CD14-positive monocyte (primary cell): ENCODE measurements around the gene ING1. TPM values are rescaled to one million over a fixed set of nuclear protein-coding genes. Genes with fewer than 3 reads are reported as not detected.

Experiments used
- DNase-seq, 3 donors: peaks; one replicate each; pipeline ENCODE4 v3.0.0-alpha.2; 2011 to 2022
- H2AFZ ChIP-seq: 2 replicates; pipeline ENCODE4 v1.6.0; 2012; ENCODE audit warnings: mild to moderate bottlenecking, low read depth, low read length, inconsistent platforms; ENCODE audit not compliant: insufficient read depth, poor library complexity, severe bottlenecking
- H3K27ac ChIP-seq, 2 donors: 1 replicate in 1 of 2; 2 replicates in 1 of 2; pipeline ENCODE4 v1.5.1; 2012 to 2013; ENCODE audit warnings: low read length in 2 of 2, control low read depth in 1 of 2, inconsistent platforms in 1 of 2, low read depth in 1 of 2, mild to moderate bottlenecking in 1 of 2
- H3K27me3 ChIP-seq, 2 donors: one replicate each; pipeline versions ENCODE4 v1.6.0 to v1.6.1; 2011 to 2013; ENCODE audit warnings: low read length in 2 of 2; ENCODE audit not compliant: control insufficient read depth in 2 of 2, insufficient read depth in 2 of 2
- H3K36me3 ChIP-seq, 2 donors: replicated peaks in 1 of 2; 1 replicate in 1 of 2; 2 replicates in 1 of 2; pipeline versions ENCODE4 v1.5.1 to v1.6.1; 2012 to 2013; ENCODE audit warnings: low read length in 2 of 2, control low read depth in 1 of 2, inconsistent platforms in 1 of 2, mild to moderate bottlenecking in 1 of 2; ENCODE audit not compliant: insufficient read depth in 2 of 2, control insufficient read depth in 1 of 2
- H3K4me1 ChIP-seq, 2 donors: 1 replicate in 1 of 2; 2 replicates in 1 of 2; pipeline versions ENCODE4 v1.5.1 to v1.6.1; 2012 to 2013; ENCODE audit warnings: low read length in 2 of 2, control low read depth in 1 of 2, inconsistent platforms in 1 of 2, mild to moderate bottlenecking in 1 of 2, moderate library complexity in 1 of 2; ENCODE audit not compliant: insufficient read depth in 2 of 2, control insufficient read depth in 1 of 2
- H3K4me2 ChIP-seq: replicated peaks from 2 replicates; pipeline ENCODE3; 2012; ENCODE audit warnings: low read length, moderate library complexity, mild to moderate bottlenecking; ENCODE audit not compliant: poor library complexity, severe bottlenecking; ENCODE audit errors: extremely low read depth
- H3K4me3 ChIP-seq, 3 experiments: fragments of 200-600 bp in 1 of 3; sonication (generic) in 1 of 3; replicated peaks in 1 of 3; 1 replicate in 2 of 3; 2 replicates in 1 of 3; pipeline ENCODE4 v1.5.1; 2011 to 2013; ENCODE audit warnings: low read length in 3 of 3, mild to moderate bottlenecking in 3 of 3, control low read depth in 2 of 3, low read depth in 2 of 3, inconsistent platforms in 1 of 3, moderate library complexity in 1 of 3
- H3K79me2 ChIP-seq: 2 replicates; pipeline ENCODE4 v1.6.0; 2012; ENCODE audit warnings: mild to moderate bottlenecking, control low read depth, inconsistent platforms, low read length, moderate library complexity; ENCODE audit not compliant: insufficient read depth
- H3K9ac ChIP-seq: 2 replicates; pipeline ENCODE4 v1.6.0; 2017; ENCODE audit warnings: low read length, mild to moderate bottlenecking; ENCODE audit not compliant: insufficient read depth, poor library complexity, severe bottlenecking
- H3K9me3 ChIP-seq, 2 donors: replicated peaks in 1 of 2; 1 replicate in 1 of 2; 2 replicates in 1 of 2; pipeline versions ENCODE4 v1.5.1 to v1.6.1; 2012 to 2013; ENCODE audit warnings: low read length in 2 of 2, control low read depth in 1 of 2; ENCODE audit not compliant: control insufficient read depth in 1 of 2, insufficient read depth in 1 of 2
- H4K20me1 ChIP-seq: 2 replicates; pipeline ENCODE4 v1.6.0; 2012; ENCODE audit warnings: mild to moderate bottlenecking, low read length, control low read depth, moderate library complexity; ENCODE audit not compliant: insufficient read depth
- H3K27ac Mint-ChIP-seq, 7 donors: one replicate each; pipeline ENCODE4 v1.8.0; 2020; ENCODE audit warnings: mild to moderate bottlenecking in 7 of 7, mixed read lengths in 7 of 7, moderate library complexity in 6 of 7, inconsistent platforms in 2 of 7
- H3K27me3 Mint-ChIP-seq, 3 donors: one replicate each; pipeline ENCODE4 v1.8.0; 2021 to 2022; ENCODE audit warnings: low read depth in 3 of 3, mild to moderate bottlenecking in 3 of 3, mixed read lengths in 3 of 3, moderate library complexity in 3 of 3, inconsistent platforms in 1 of 3
- H3K36me3 Mint-ChIP-seq, 2 donors: one replicate each; pipeline ENCODE4 v1.8.0; 2020; ENCODE audit warnings: mixed read lengths in 2 of 2, inconsistent platforms in 1 of 2, mild to moderate bottlenecking in 1 of 2
- H3K4me1 Mint-ChIP-seq: one replicate; pipeline ENCODE4 v1.8.0; 2020; ENCODE audit warnings: mild to moderate bottlenecking, mixed read lengths
- H3K4me3 Mint-ChIP-seq, 2 donors: one replicate each; pipeline ENCODE4 v1.8.0; 2020; ENCODE audit warnings: mild to moderate bottlenecking in 2 of 2, mixed read lengths in 2 of 2, moderate library complexity in 1 of 2
- H3K9me3 Mint-ChIP-seq, 7 donors: one replicate each; pipeline ENCODE4 v1.8.0; 2020 to 2022; ENCODE audit warnings: mixed read lengths in 7 of 7, mild to moderate bottlenecking in 6 of 7, moderate library complexity in 6 of 7, inconsistent platforms in 2 of 7
- WGBS: methylation state at CpG from one replicate; pipeline ENCODE4 v1.1.5; 2013; ENCODE audit warnings: missing lambda C conversion rate; ENCODE audit not compliant: insufficient coverage; 5-methylcytosine and 5-hydroxymethylcytosine counted together
- intact Hi-C, 2 donors: fragments of 100-400 bp; cut with micrococcal nuclease; formaldehyde crosslinking; loops; one replicate each; pipeline versions ENCODE4 v1.15.0 to v1.15.1; 2023
- polyA plus RNA-seq, 3 donors: library from polyadenylated mRNA; depleted of rRNA in 1 of 3; unstranded in 2 of 3; stranded (reverse) in 1 of 3; fragments of 300-500 nt in 2 of 3; fragments of >200 nt in 1 of 3; fragmentation: Illumina TruSeq in 2 of 3; gene quantifications; 1 replicate in 2 of 3; 2 replicates in 1 of 3; pipeline ENCODE4 v1.2.3, GENCODE V29; 2012 to 2021
- TF ChIP-seq, protein P1 (sequence below): fragments of 200-600 bp; IDR thresholded peaks from one replicate; pipeline ENCODE4 v1.8.0; 2022; ENCODE audit warnings: antibody characterized with exemption, mild to moderate bottlenecking

The ING1 gene
- polyA plus RNA-seq, 3 donors, result 8.4 to 128 (median 11.8) TPM

DNA sequence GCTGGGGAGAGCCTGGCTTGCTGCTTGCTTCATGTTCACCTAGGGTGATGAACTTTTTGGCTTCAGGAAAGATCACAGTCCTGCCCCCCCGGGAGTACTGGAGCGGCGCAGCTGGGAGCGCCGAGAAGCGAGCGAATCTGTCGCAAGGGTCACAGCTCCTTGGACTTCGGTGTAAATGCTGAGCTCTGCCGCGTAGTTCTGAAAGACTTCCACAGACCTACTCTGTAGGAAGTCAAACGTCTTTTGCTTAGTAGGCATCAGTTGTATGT lies 2.7 kb downstream of the ING1 start:
- 0% methylated on average over 8 of the region's 12 CpGs for WGBS
- Histone ChIP-seq H3K9me3 (no peaks in the 10 kb centered on the region), H3K9ac (peak overlapping the region; percentile 80), H3K36me3 (peaks cover 19 to 24% of the 10 kb centered on the region in 2 donors), H3K4me1 (peaks cover 25 to 28% of the 10 kb centered on the region in 2 donors), H2AFZ (peak overlapping the region; percentile 47), H3K4me2 (peak overlapping the region; percentile 94), H3K4me3 (peak overlapping the region; percentile 62 to 100 (median 68)), H3K27me3 (no peaks in the 10 kb centered on the region), H3K79me2 (peaks cover 78% of the 10 kb centered on the region), H3K27ac (peak overlapping the region; percentile 61 to 80), H4K20me1 (peaks cover 66% of the 10 kb centered on the region)
- peaks cover 29% of the 10 kb centered on the region for H3K4me1 Mint-ChIP-seq
- peak in 1 of 3 donors; percentile 12 for DNase-seq
- TF ChIP-seq, protein P1, sequence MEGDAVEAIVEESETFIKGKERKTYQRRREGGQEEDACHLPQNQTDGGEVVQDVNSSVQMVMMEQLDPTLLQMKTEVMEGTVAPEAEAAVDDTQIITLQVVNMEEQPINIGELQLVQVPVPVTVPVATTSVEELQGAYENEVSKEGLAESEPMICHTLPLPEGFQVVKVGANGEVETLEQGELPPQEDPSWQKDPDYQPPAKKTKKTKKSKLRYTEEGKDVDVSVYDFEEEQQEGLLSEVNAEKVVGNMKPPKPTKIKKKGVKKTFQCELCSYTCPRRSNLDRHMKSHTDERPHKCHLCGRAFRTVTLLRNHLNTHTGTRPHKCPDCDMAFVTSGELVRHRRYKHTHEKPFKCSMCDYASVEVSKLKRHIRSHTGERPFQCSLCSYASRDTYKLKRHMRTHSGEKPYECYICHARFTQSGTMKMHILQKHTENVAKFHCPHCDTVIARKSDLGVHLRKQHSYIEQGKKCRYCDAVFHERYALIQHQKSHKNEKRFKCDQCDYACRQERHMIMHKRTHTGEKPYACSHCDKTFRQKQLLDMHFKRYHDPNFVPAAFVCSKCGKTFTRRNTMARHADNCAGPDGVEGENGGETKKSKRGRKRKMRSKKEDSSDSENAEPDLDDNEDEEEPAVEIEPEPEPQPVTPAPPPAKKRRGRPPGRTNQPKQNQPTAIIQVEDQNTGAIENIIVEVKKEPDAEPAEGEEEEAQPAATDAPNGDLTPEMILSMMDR, result no peak
- intact Hi-C loops, result loop anchor here (5.0 to 10.0 kb wide), 6 partner anchors 34 to 439 kb away; partner anchors contain the start of genes ANKRD10 (in 1 of the 2) and RAB20 (in 1 of the 2)
- H3K36me3 Mint-ChIP-seq, result peaks cover 16 to 24% of the 10 kb centered on the region in 2 donors
- H3K9me3 Mint-ChIP-seq, result peaks cover 0 to 2% (median 0%) of the 10 kb centered on the region in 7 donors
- H3K4me3 Mint-ChIP-seq, result peak overlapping the region; percentile 96
- peaks cover 0 to 4% (median 2%) of the 10 kb centered on the region in 3 donors for H3K27me3 Mint-ChIP-seq
- peak overlapping the region; percentile 58 to 90 (median 85) for H3K27ac Mint-ChIP-seq

DNA sequence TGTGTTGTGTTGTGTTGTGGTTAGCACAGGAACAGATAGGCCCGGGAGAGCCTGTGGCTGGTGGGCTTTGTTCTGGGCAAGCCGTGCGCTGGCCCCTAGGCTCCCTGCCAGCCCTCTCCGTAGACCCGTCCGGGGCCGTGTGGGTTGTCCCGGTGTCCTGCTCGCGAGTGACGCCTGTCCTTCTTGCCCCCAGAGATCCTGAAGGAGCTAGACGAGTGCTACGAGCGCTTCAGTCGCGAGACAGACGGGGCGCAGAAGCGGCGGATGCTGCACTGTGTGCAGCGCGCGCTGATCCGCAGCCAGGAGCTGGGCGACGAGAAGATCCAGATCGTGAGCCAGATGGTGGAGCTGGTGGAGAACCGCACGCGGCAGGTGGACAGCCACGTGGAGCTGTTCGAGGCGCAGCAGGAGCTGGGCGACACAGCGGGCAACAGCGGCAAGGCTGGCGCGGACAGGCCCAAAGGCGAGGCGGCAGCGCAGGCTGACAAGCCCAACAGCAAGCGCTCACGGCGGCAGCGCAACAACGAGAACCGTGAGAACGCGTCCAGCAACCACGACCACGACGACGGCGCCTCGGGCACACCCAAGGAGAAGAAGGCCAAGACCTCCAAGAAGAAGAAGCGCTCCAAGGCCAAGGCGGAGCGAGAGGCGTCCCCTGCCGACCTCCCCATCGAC lies 5.7 kb downstream of the ING1 start:
- Histone ChIP-seq H3K4me3 (no peak overlapping the region), H3K27ac (no peak overlapping the region), H3K36me3 (peaks cover 19 to 50% of the 10 kb centered on the region in 2 donors), H3K79me2 (peaks cover 90% of the 10 kb centered on the region), H3K9ac (no peak overlapping the region), H3K4me1 (peaks cover 17 to 19% of the 10 kb centered on the region in 2 donors), H2AFZ (no peak overlapping the region), H4K20me1 (peaks cover 89% of the 10 kb centered on the region), H3K9me3 (no peaks in the 10 kb centered on the region), H3K4me2 (no peak overlapping the region), H3K27me3 (no peaks in the 10 kb centered on the region)
- DNase-seq, result no peak
- no peak overlapping the region for H3K4me3 Mint-ChIP-seq
- H3K4me1 Mint-ChIP-seq, result peaks cover 22% of the 10 kb centered on the region
- WGBS, result 97% methylated on average over 58 of the region's 61 CpGs
- peaks cover 0 to 4% (median 2%) of the 10 kb centered on the region in 3 donors for H3K27me3 Mint-ChIP-seq
- H3K27ac Mint-ChIP-seq, result peak overlapping the region in 1 of 7 donors; percentile 30
- H3K9me3 Mint-ChIP-seq, result peaks cover 0 to 2% (median 0%) of the 10 kb centered on the region in 7 donors
- intact Hi-C loops, result loop anchor here (5.0 to 10.0 kb wide), 6 partner anchors 37 to 436 kb away; partner anchors contain the start of genes ANKRD10 (in 1 of the 2) and RAB20 (in 1 of the 2)
- H3K36me3 Mint-ChIP-seq, result peaks cover 22 to 44% of the 10 kb centered on the region in 2 donors
- TF ChIP-seq, protein P1, result no peak
